H9 (cell line): ENCODE measurements around the gene PET100. TPM values are rescaled to one million over a fixed set of nuclear protein-coding genes. Genes with fewer than 3 reads are reported as not detected.

Experiments
- DNase-seq: peaks from one replicate; pipeline ENCODE4 v3.0.0-alpha.2; 2017
- H2AFZ ChIP-seq: one replicate; pipeline ENCODE4 v1.6.1; 2013; ENCODE audit warnings: mild to moderate bottlenecking, low read length, control low read depth, moderate library complexity
- H2AK5ac ChIP-seq: 2 replicates; pipeline ENCODE4 v1.6.1; 2013; ENCODE audit warnings: low read length, control low read depth, mixed read lengths; ENCODE audit not compliant: insufficient read length
- H2BK120ac ChIP-seq: one replicate; pipeline ENCODE4 v1.6.1; 2013; ENCODE audit warnings: low read depth, mild to moderate bottlenecking, low read length, control low read depth, inconsistent platforms; ENCODE audit not compliant: poor library complexity, severe bottlenecking
- H2BK12ac ChIP-seq: 2 replicates; pipeline ENCODE4 v1.6.1; 2013; ENCODE audit warnings: low read length, control low read depth, mixed read lengths, low read depth; ENCODE audit not compliant: insufficient read length
- H2BK15ac ChIP-seq: 2 replicates; pipeline ENCODE4 v1.6.1; 2013; ENCODE audit warnings: low read depth, low read length, control low read depth
- H2BK20ac ChIP-seq: one replicate; pipeline ENCODE4 v1.6.1; 2013; ENCODE audit warnings: low read depth, mild to moderate bottlenecking, low read length, control low read depth, inconsistent platforms; ENCODE audit not compliant: poor library complexity, severe bottlenecking
- H2BK5ac ChIP-seq: 2 replicates; pipeline ENCODE4 v1.6.1; 2013; ENCODE audit warnings: low read length, control low read depth, mixed read lengths; ENCODE audit not compliant: insufficient read length
- H3K14ac ChIP-seq: 2 replicates; pipeline ENCODE4 v1.6.1; 2013; ENCODE audit warnings: low read length, control low read depth; ENCODE audit not compliant: insufficient read depth
- H3K18ac ChIP-seq: 2 replicates; pipeline ENCODE4 v1.6.1; 2013; ENCODE audit warnings: low read depth, mild to moderate bottlenecking, mixed read lengths, low read length, control low read depth; ENCODE audit not compliant: insufficient read length
- H3K23ac ChIP-seq: 2 replicates; pipeline ENCODE4 v1.6.1; 2013; ENCODE audit warnings: low read length, control low read depth, mixed read lengths, low read depth; ENCODE audit not compliant: insufficient read length
- H3K23me2 ChIP-seq: 2 replicates; pipeline ENCODE4 v1.6.1; 2013; ENCODE audit warnings: low read depth, mild to moderate bottlenecking, mixed read lengths, low read length, control low read depth; ENCODE audit not compliant: insufficient read length, poor library complexity, severe bottlenecking
- H3K27ac ChIP-seq: 2 replicates; pipeline ENCODE4 v1.5.1; 2013; ENCODE audit warnings: low read length, control low read depth, mixed read lengths, low read depth; ENCODE audit not compliant: insufficient read length
- H3K27me3 ChIP-seq: 2 replicates; pipeline ENCODE4 v1.6.1; 2013; ENCODE audit warnings: low read length, control low read depth, inconsistent platforms; ENCODE audit not compliant: insufficient read depth
- H3K4ac ChIP-seq: 2 replicates; pipeline ENCODE4 v1.6.1; 2013; ENCODE audit warnings: low read depth, mild to moderate bottlenecking, control low read depth, inconsistent platforms, low read length, moderate library complexity
- H3K4me1 ChIP-seq: 2 replicates; pipeline ENCODE4 v1.6.1; 2013; ENCODE audit warnings: low read length, control low read depth, inconsistent platforms; ENCODE audit not compliant: insufficient read depth
- H3K4me2 ChIP-seq: 2 replicates; pipeline ENCODE4 v1.6.1; 2013; ENCODE audit warnings: low read length, control low read depth, mixed read lengths; ENCODE audit not compliant: insufficient read length, insufficient read depth
- H3K56ac ChIP-seq: 2 replicates; pipeline ENCODE4 v1.6.1; 2013; ENCODE audit warnings: low read depth, mild to moderate bottlenecking, mixed read lengths, low read length, control low read depth; ENCODE audit not compliant: insufficient read length
- H3K79me1 ChIP-seq: 2 replicates; pipeline ENCODE4 v1.6.1; 2013; ENCODE audit warnings: low read depth, mild to moderate bottlenecking, moderate library complexity, low read length, control low read depth, inconsistent platforms; ENCODE audit not compliant: insufficient read depth, poor library complexity, severe bottlenecking
- H3K79me2 ChIP-seq: 2 replicates; pipeline ENCODE4 v1.6.1; 2013; ENCODE audit warnings: low read length, control low read depth, inconsistent platforms; ENCODE audit not compliant: insufficient read depth
- H3K9ac ChIP-seq: 2 replicates; pipeline ENCODE4 v1.6.1; 2013; ENCODE audit warnings: low read length, control low read depth, mixed read lengths; ENCODE audit not compliant: insufficient read length; ENCODE audit errors: extremely low read depth
- H3K9me3 ChIP-seq: one replicate; pipeline ENCODE4 v1.6.1; 2013; ENCODE audit warnings: low read depth, low read length, inconsistent platforms; ENCODE audit not compliant: control insufficient read depth
- H3T11ph ChIP-seq: one replicate; pipeline ENCODE4 v1.6.1; 2013; ENCODE audit warnings: mild to moderate bottlenecking, low read length, control low read depth, inconsistent platforms
- H4K20me1 ChIP-seq: one replicate; pipeline ENCODE4 v1.6.1; 2013; ENCODE audit not compliant: control insufficient read depth, insufficient read length, insufficient read depth
- H4K5ac ChIP-seq: 2 replicates; pipeline ENCODE4 v1.6.1; 2013; ENCODE audit warnings: low read depth, mild to moderate bottlenecking, mixed read lengths, low read length, control low read depth; ENCODE audit not compliant: insufficient read length
- H4K8ac ChIP-seq: replicated peaks from 2 replicates; pipeline ENCODE4 v1.6.1; 2013; ENCODE audit warnings: low read length, control low read depth, mixed read lengths, low read depth; ENCODE audit not compliant: insufficient read length
- H4K91ac ChIP-seq: 2 replicates; pipeline ENCODE4 v1.6.1; 2013; ENCODE audit warnings: low read depth, mild to moderate bottlenecking, moderate library complexity, mixed read lengths, low read length, control low read depth; ENCODE audit not compliant: insufficient read length
- H3K27ac Mint-ChIP-seq, 3 experiments: 2 replicates in 2 of 3; 3 replicates in 1 of 3; pipeline ENCODE4 v1.8.0; 2020 to 2021; ENCODE audit warnings: mixed read lengths in 3 of 3, mild to moderate bottlenecking in 1 of 3, moderate library complexity in 1 of 3
- H3K27me3 Mint-ChIP-seq: 2 replicates; pipeline ENCODE4 v1.8.0; 2021; ENCODE audit warnings: low read depth, mild to moderate bottlenecking, moderate library complexity, mixed read lengths
- H3K36me3 Mint-ChIP-seq, 3 experiments: 2 replicates in 2 of 3; 3 replicates in 1 of 3; pipeline ENCODE4 v1.8.0; 2020 to 2021; ENCODE audit warnings: low read depth in 3 of 3, mixed read lengths in 3 of 3; ENCODE audit not compliant: insufficient read depth in 1 of 3
- H3K4me1 Mint-ChIP-seq, 2 experiments: 2 replicates each; pipeline ENCODE4 v1.8.0; 2020; ENCODE audit warnings: mixed read lengths in 2 of 2
- H3K4me3 Mint-ChIP-seq, 2 experiments: 2 replicates in 1 of 2; 3 replicates in 1 of 2; pipeline ENCODE4 v1.8.0; 2020 to 2021; ENCODE audit warnings: mild to moderate bottlenecking in 2 of 2, mixed read lengths in 2 of 2, moderate library complexity in 1 of 2
- H3K9me3 Mint-ChIP-seq, 2 experiments: 2 replicates in 1 of 2; 3 replicates in 1 of 2; pipeline ENCODE4 v1.8.0; 2020; ENCODE audit warnings: mild to moderate bottlenecking in 2 of 2, mixed read lengths in 2 of 2, moderate library complexity in 1 of 2
- CTCF ChIP-seq: fragments of 200-600 bp; sonication (generic); conservative IDR thresholded peaks from 3 replicates; pipeline ENCODE4 v1.8.0; 2021; ENCODE audit warnings: antibody characterized with exemption, mild to moderate bottlenecking
- WGBS: extraction: QIAGEN DNeasy Blood & Tissue Kit; methylation state at CpG from one replicate; pipeline ENCODE4 v1.1.7; 2013; ENCODE audit warnings: missing lambda C conversion rate, low lambda C conversion rate, mixed read lengths; ENCODE audit not compliant: insufficient read length; ENCODE audit errors: extremely low coverage; 5-methylcytosine and 5-hydroxymethylcytosine counted together
- total RNA-seq: library from RNA; stranded (reverse); gene quantifications from 2 replicates; pipeline ENCODE4 v1.2.1, GENCODE V29; 2021

PET100 gene
- total RNA-seq, 1 experiment from 2014 or later, result 129 TPM

GRCh38 chr19:7658219-7658686, 28.7 kb downstream of the PET100 start:
- Histone ChIP-seq H4K5ac (no peak overlapping the region), H3K27ac (no peak overlapping the region), H2BK120ac (no peak overlapping the region), H3K9ac (no peak overlapping the region), H4K91ac (no peak overlapping the region), H2AFZ (no peak overlapping the region), H2BK5ac (no peak overlapping the region), H3K4me2 (no peak overlapping the region), H3K4me1 (no peaks in the 10 kb centered on the region), H3K18ac (no peak overlapping the region), H3K79me1 (no peaks in the 10 kb centered on the region), H3K23me2 (no peaks in the 10 kb centered on the region), H3K4ac (no peak overlapping the region), H3K79me2 (no peaks in the 10 kb centered on the region), H3K56ac (no peak overlapping the region), H2BK15ac (no peak overlapping the region), H2BK12ac (no peak overlapping the region), H3K23ac (no peak overlapping the region), H3K14ac (no peak overlapping the region), H3K9me3 (no peaks in the 10 kb centered on the region), H3K27me3 (no peaks in the 10 kb centered on the region; the same call in 1 of the 2 replicates), H3T11ph (no peak overlapping the region), H4K20me1 (no peaks in the 10 kb centered on the region), H2AK5ac (no peak overlapping the region), H4K8ac (no peak overlapping the region), H2BK20ac (no peak overlapping the region)
- no CpG with 5 or more reads among the region's 9 CpGs for WGBS
- no peak for TF ChIP-seq CTCF
- DNase-seq, result no peak
- Mint-ChIP-seq H3K27me3 (peaks cover 87% of the 10 kb centered on the region), H3K27ac (no peak overlapping the region; a peak in 1 of 7 replicates), H3K4me3 (no peak overlapping the region), H3K4me1 (0 out of 4 replicates have a peak, but pooled peaks cover 0 to 3% of the 10 kb centered on the region in 2 experiments), H3K36me3 (no peaks in the 10 kb centered on the region), H3K9me3 (no peaks in the 10 kb centered on the region)
